ENCODE results near the gene SLC34A2.

DNA sequence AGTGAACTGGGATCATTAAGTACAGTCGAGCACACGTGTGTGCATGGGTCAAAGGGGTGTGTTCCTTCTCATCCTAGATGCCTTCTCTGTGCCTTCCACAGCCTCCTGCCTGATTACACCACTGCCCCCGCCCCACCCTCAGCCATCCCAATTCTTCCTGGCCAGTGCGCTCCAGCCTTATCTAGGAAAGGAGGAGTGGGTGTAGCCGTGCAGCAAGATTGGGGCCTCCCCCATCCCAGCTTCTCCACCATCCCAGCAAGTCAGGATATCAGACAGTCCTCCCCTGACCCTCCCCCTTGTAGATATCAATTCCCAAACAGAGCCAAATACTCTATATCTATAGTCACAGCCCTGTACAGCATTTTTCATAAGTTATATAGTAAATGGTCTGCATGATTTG is 22.3 kb downstream of the SLC34A2 start:
- TF ChIP-seq, protein P1, sequence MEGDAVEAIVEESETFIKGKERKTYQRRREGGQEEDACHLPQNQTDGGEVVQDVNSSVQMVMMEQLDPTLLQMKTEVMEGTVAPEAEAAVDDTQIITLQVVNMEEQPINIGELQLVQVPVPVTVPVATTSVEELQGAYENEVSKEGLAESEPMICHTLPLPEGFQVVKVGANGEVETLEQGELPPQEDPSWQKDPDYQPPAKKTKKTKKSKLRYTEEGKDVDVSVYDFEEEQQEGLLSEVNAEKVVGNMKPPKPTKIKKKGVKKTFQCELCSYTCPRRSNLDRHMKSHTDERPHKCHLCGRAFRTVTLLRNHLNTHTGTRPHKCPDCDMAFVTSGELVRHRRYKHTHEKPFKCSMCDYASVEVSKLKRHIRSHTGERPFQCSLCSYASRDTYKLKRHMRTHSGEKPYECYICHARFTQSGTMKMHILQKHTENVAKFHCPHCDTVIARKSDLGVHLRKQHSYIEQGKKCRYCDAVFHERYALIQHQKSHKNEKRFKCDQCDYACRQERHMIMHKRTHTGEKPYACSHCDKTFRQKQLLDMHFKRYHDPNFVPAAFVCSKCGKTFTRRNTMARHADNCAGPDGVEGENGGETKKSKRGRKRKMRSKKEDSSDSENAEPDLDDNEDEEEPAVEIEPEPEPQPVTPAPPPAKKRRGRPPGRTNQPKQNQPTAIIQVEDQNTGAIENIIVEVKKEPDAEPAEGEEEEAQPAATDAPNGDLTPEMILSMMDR (IDR thresholded peaks at IDR 0.05) = no peak
- TF ChIP-seq POLR2A (IDR thresholded peaks at IDR 0.05; ENCODE audit: low read depth) (no peak), POLR2AphosphoS5 (IDR thresholded peaks at IDR 0.05) (no peak)

All from esophagus muscularis mucosa (tissue), 3 donors.